Measurements from ENCODE around the gene ACBD6.

- TF ChIP-seq EZH2 (IDR thresholded peaks at IDR 0.05; ENCODE audit: borderline replicate concordance, low read depth, low read length, poor library complexity, severe bottlenecking) (no peak), CTCF (conservative IDR thresholded peaks at IDR 0.05; ENCODE audit: low read depth, low read length) (no peak)
Measured at GRCh38 chr1:180265871-180266270, 236.5 kb downstream of the ACBD6 start.
